Activated CD4-positive, alpha-beta T cell treated with anti-CD3 and anti-CD28 coated beads, Interleukin-10, Interleukin-2, amounts not matched to agents 100 ng/mL and 50 ng/mL, durations not matched to agents 16 hours and 8 hours (primary cell): ENCODE results near the gene TTC31.
A peak's percentile ranks its signal among the peaks of the same experiment; 100 is the strongest.
"Not testable (repeated sequence)": the region's sequence is repeated elsewhere in the genome, so short reads cannot be mapped to it uniquely, and the experiment has no call there.

ENCODE experiments used
- DNase-seq: peaks from one replicate; pipeline ENCODE4 v3.0.0-alpha.2; 2020

The TTC31 gene

GRCh38 chr2:74482801-74483674 is at the start of gene TTC31, which contains the start of gene CCDC142:
Gene TTC31, plus strand, starts transcription at chr2:74483081. Its CDS starts 15 bp downstream, at chr2:74483096.
Gene CCDC142, minus strand, starts transcription at chr2:74482998. Its CDS starts 161 bp downstream, at chr2:74482837.
- peak; percentile 95 for DNase-seq

DNA sequence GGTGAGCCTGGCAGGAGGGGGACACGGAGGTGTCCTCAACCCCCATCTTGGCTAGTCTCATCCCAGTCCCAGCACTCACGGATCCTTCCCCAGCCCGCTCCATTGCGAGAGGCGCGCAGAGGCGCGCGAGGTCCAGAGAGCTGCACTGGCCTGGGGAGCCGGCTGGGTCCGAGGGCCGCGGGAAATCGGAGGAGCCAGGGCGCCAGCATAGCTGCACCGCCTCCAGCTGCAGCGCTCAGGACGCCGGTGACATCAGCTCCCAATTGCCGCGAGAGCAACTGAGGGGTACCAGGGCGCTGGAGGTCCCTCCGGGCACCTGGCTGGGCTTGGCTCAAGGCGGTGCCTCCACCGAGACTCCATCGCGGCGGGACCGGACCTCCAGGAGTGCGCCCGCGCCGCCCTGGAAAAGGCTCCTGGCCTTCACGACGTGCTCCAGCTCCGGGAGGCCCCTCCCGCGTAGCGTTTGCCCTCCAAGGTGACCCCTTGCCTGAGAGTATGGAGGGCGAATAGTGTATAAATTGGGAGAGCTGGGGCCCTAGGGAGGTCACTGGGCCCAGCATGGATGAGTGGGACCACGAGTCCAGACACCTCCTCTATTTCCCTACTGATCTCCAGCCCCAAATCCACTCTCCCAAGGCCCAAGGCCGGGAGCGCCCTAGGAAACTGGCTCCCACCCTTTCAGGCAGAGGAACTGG is 46.6 kb upstream of the TTC31 start:
- DNase-seq = no peak

DNA sequence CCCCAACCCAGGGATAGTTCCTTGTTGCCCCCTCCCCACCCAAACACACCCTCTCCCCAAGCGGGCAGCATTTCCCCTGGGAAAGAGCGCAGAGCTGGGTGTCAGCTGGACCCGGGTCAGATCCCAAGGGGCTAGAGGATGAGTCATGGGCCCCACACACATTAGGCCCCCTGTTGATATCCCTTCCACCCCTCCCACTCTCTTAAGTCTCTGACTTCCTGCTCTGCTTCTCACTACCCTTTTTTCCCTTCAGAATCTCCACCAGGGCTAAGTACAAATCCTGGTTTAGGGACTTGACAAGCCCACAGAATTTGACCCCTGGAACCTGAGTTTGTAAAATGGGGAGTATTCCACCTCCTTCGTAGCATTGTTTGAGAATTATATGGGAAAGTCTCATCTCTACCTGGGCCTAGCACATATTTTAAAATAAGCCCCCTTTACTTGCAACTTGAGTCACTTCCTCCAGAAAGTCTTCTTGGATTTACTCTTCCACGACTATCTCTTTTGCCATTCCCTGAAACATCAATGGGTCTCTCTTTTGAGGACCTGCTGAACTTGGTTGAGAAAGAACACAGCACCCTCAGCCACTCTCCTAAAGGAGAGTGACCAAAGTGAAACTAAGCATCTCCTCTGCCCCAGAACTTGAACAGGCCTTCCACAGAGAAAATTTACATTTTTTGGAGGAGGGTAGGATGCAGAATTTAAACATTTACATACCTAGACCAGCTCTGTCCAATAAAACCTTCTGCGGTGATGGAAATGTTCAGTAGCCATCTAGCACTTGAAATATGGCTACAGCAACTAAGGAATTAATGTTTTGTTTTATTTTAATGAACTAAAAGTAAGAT is 45.8 kb upstream of the TTC31 start:
- no peak for DNase-seq

GRCh38 chr2:74438248-74438647 is 44.6 kb upstream of the TTC31 start:
- no peak for DNase-seq

DNA sequence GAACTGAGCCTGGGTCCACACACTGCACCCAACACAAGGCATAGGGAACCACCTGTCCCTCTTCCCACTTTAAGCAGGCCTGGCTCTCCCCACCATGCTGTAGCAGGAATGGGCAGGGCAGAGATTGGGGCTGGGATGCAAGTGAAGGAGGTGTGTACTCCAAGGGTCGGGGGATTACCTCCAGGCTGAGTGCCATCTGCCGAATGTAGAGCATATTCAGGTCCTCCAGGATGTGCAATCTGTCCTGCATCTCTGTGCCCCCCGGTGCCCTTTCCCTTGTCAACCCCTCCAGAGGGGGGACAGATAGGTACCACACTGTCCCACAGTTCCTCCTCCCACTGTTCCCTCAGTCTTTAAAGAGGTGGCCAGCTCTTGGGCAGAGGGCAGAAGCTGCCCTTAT is 43.5 kb upstream of the TTC31 start:
- no peak for DNase-seq

DNA sequence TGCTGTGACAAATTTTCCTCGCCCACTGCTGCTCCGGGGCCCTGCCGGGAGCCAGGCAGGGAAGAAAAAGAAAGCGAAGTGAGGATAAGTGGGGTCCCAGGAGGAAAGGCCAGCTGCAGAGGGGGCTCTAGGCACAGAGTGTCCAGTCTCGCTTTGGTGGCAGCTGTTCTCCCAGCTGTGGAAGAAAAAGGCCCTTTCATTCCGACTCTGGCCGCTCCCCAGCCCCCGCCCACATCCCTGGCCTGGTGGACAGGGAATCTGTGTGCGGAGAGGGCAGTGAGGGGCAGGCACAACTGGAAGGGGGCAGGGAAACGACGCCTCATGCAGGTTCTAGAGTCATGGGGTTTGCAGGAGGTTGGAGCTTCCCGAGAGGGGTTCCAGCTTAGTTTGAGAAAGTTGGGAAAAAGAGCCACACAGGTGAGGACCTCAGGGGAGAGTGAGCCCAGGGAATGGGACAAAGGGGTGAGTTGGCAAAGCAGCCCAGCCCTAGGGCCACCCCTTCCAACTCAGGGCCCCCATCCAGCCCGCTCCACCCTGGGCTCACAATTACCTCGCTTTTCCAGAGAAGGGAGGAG is 43.0 kb upstream of the TTC31 start:
- no peak for DNase-seq

DNA sequence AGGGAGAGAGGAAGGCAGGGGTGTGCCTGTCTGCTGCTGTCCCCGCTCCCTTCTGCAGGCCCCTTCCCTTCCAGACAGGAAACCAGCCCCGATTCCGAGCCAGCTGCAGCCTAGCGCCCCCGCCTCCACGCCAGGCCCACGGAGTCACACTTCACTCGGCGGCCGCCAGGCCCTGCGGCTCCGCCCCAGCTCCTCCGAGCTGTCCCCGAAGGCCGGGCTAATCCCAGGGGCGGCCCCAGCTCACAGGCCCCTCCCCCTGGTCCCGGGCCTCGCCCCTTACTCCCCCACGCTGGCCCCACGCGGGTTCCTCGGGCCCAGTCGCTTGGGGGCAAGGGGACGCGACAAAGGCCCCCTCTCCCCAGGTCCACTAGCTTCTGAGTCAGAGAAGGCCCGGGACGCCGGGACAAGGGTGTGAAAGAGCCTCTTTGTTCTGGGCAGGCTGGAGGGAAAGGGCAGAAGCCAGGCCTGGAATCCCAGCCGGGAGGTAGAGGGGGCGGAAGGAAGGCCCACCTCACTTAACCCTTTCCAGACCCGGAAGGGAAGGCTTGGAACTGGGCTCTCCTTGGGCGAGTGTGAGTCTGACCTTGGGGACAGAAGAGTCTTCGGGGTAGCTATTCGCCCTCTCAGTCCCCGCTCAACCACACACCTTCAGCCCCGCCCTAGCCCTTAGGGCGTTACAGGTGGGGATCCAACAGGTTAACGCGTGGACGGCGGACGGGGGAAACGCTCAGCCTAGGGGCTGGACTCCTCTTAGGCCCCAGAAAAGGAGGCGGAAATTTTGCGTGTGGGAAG is 42.3 kb upstream of the TTC31 start:
- peak; percentile 54 for DNase-seq

DNA sequence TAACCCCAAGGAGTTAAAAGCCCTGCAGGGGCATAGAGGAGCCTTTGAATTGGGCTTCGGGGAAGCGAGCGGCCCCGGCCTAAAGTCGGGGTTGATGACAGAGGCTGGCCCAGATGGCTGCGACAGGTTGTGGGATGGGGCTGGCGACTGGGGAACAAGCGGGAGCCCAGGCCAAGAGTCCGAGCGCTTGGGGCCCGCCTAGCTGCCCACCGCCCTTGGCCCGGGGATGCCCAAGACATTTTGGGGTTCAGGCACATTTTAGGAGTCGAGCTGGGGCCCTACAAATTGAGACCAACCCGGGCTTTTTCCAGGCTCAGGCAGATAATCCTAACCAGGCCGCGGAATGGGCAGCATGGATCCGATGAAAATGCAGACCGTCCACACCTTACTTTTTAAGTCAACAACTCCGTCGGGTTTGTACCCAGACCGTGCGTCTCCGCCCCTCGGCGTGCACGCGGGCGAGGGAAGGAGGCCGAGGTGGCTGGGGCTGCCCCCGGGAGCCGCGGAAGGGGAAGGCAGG is 41.7 kb upstream of the TTC31 start:
- no peak for DNase-seq

GRCh38 chr2:74441690-74442482 is 41.0 kb upstream of the TTC31 start, which contains the start of gene RTKN:
Gene RTKN, minus strand, starts transcription at chr2:74441937. Its CDS starts 121 bp downstream, at chr2:74441816.
- no peak for DNase-seq

- DNase-seq = not testable (repeated sequence)
These were observed 40.2 kb upstream of the TTC31 start for GRCh38 chr2:74442483-74443297.

DNA sequence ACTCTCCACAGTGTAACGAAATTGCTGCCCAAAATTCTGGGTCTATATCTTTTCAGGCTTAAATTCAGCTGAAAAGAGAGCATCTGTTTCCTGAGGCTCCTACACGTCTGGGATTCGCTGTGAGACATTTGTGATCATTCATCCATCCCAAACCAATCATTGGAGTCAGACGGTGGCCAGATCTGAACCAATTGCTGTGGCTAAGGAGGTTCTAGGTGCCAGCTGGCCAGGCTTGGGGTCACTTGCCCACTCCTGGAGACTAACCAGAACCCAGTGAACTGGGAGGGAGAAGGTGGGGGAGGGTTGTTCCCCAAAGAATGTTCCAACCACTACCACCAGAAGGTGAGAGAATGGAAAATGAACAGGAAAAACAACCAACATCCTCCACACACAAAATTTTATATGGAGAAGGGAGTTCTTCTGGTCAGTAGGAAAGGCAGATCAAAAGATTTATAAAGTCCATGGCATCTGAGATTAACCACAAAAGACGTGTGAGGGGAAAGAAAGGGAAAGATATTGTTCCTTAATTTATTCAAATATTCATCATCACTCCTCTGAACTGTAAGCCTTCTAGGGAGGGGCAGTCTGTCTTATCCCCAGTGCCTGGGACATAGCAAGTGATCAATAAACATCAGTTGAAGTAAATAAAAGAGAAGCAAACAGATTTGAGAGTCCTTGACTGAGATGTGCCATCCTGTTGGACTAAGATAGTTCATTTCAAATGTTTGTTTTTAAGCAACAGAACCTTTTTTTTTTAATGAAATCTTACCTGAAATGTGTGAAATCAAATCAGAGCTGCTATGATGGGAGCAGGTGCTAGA is 38.2 kb upstream of the TTC31 start:
- no peak for DNase-seq

DNA sequence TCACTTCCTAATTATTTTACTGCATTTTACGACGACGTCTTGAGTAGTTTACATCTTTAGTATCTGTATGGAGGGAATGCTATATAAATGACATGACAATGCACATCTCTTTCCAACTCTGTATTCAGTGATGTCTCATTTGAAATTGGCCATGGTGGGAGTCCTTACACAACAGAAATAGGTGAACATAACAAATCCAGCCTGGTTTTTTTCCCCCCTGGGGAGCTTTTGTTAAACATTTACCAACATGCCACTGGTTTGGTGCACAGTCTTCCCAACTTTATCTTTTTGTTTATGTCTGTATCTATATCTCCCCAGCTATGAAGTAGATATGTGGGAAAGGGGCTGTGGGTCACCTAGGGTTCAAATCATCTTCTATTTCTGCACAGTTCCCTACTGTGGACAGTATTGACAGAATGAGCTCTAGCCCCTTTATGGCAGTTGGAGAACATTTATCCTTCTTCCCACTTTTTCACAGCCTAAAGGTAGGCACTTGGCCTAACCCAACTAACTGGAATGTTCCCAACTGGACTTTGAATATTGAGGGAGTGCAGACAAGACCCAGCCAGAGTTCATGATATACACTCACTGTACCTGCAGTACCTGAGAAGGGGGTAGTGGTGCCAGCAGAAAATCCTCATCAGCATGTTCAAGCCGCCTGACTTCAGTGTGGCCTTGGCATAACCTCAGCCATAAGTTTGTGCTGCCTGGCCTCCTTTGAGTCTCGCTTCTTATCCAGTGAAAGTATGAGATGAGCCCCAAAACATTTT is 35.5 kb upstream of the TTC31 start:
- no peak for DNase-seq

DNA sequence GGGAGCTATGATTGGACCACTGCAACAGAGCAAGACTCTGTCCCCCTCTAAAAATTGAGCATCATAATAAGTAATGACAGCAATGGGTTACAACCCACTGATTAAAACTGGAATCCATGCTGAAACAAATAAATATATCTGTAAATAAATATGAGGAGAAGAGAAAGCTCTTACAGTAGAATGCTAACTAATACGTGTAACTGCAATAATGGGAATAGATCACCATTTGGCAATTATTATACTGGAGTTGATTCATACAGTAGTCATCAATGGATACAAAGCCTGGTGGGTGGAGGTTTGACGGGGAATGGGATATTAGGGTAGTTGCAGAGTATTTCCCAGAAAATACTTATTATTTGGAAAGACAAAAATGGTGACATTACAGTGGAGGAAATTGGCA is 34.1 kb upstream of the TTC31 start:
- no peak for DNase-seq

- DNase-seq = no peak
These were observed 32.2 kb upstream of the TTC31 start for GRCh38 chr2:74450570-74451190.

- DNase-seq = peak; percentile 99
These were observed 28.0 kb upstream of the TTC31 start, which contains the start of gene INO80B for GRCh38 chr2:74454654-74455511. Gene INO80B, plus strand, starts transcription at chr2:74455087. Its CDS starts 30 bp downstream, at chr2:74455117.

GRCh38 chr2:74457129-74457548 is 25.7 kb upstream of the TTC31 start:
- no peak for DNase-seq
